ENCODE results near the gene ELF1. TPM values are rescaled to one million over a fixed set of nuclear protein-coding genes. Genes with fewer than 3 reads are reported as not detected.

ELF1 gene
- total and polyA plus RNA-seq, 4 donors, result 23.0 to 77.0 (median 47.6) TPM

- Histone ChIP-seq H3K9me3 (ENCODE audit: control insufficient read depth, low read length) (no peaks in the 10 kb centered on the region), H3K4me1 (ENCODE audit: control insufficient read depth in 1 of 2, insufficient read depth in 2 of 2, low read length in 2 of 2) (peaks cover 2 to 4% of the 10 kb centered on the region in 2 donors), H3K36me3 (ENCODE audit: control insufficient read depth in 1 of 2, insufficient read depth in 2 of 2, low read length in 1 of 2) (no peaks in the 10 kb centered on the region), H3K27me3 (ENCODE audit: control insufficient read depth in 1 of 2, insufficient read depth in 2 of 2, low read length in 1 of 2) (no peaks in the 10 kb centered on the region), H3K27ac (ENCODE audit: low read depth in 1 of 2, low read length in 2 of 2) (no peak overlapping the region), H3K4me3 (ENCODE audit: low read length in 2 of 2) (peak overlapping the region in 1 of 2 donors; percentile 41)
- DNase-seq (no peak), ATAC-seq (ENCODE audit: low FRiP score) (peak; percentile 53)
- intact Hi-C loops (cut with DNase I), result loop anchor here in 1 of 2 donors (10.0 kb wide), 2 partner anchors 60 to 70 kb away; no protein-coding TSS in a partner anchor
- WGBS, 2 donors, result 26 to 27% methylated on average over 3 of the region's 3 CpGs
Observed at GRCh38 chr13:40984668-40985366, 34.3 kb downstream of the ELF1 start.

- DNase-seq (no peak), ATAC-seq (ENCODE audit: low FRiP score) (no peak)
- intact Hi-C loops (cut with DNase I), result loop anchor here in 1 of 2 donors (10.0 kb wide), 2 partner anchors 59 to 71 kb away; no protein-coding TSS in a partner anchor
- Histone ChIP-seq H3K4me3 (ENCODE audit: low read length in 2 of 2) (peak overlapping the region in 1 of 2 donors; percentile 41), H3K36me3 (ENCODE audit: control insufficient read depth in 1 of 2, insufficient read depth in 2 of 2, low read length in 1 of 2) (no peaks in the 10 kb centered on the region), H3K9me3 (ENCODE audit: control insufficient read depth, low read length) (no peaks in the 10 kb centered on the region), H3K4me1 (ENCODE audit: control insufficient read depth in 1 of 2, insufficient read depth in 2 of 2, low read length in 2 of 2) (peaks cover 2 to 4% of the 10 kb centered on the region in 2 donors), H3K27ac (ENCODE audit: low read depth in 1 of 2, low read length in 2 of 2) (peak overlapping the region in 1 of 2 donors; percentile 17), H3K27me3 (ENCODE audit: control insufficient read depth in 1 of 2, insufficient read depth in 2 of 2, low read length in 1 of 2) (no peaks in the 10 kb centered on the region)
- WGBS, 2 donors, result 86 to 90% methylated on average over 4 of the region's 4 CpGs
Observed at GRCh38 chr13:40983725-40984667, 35.1 kb downstream of the ELF1 start.

- Histone ChIP-seq H3K4me1 (ENCODE audit: control insufficient read depth in 1 of 2, insufficient read depth in 2 of 2, low read length in 2 of 2) (peaks cover 2 to 4% of the 10 kb centered on the region in 2 donors), H3K27me3 (ENCODE audit: control insufficient read depth in 1 of 2, insufficient read depth in 2 of 2, low read length in 1 of 2) (no peaks in the 10 kb centered on the region), H3K36me3 (ENCODE audit: control insufficient read depth in 1 of 2, insufficient read depth in 2 of 2, low read length in 1 of 2) (no peaks in the 10 kb centered on the region), H3K4me3 (ENCODE audit: low read length in 2 of 2) (no peak overlapping the region), H3K9me3 (ENCODE audit: control insufficient read depth, low read length) (no peaks in the 10 kb centered on the region), H3K27ac (ENCODE audit: low read depth in 1 of 2, low read length in 2 of 2) (no peak overlapping the region)
- 26 to 32% methylated on average over 2 of the region's 2 CpGs for WGBS, 2 donors
- DNase-seq, result no peak
- no peak for ATAC-seq (ENCODE audit: low FRiP score)
- intact Hi-C loops (cut with DNase I), result loop anchor here in 1 of 2 donors (10.0 kb wide), 2 partner anchors 58 to 72 kb away; no protein-coding TSS in a partner anchor
Observed at GRCh38 chr13:40983259-40983658, 35.9 kb downstream of the ELF1 start.

- intact Hi-C loops (cut with DNase I), result loop anchor here in 1 of 2 donors (10.0 kb wide), 2 partner anchors 58 to 72 kb away; no protein-coding TSS in a partner anchor
- Histone ChIP-seq H3K36me3 (ENCODE audit: control insufficient read depth in 1 of 2, insufficient read depth in 2 of 2, low read length in 1 of 2) (no peaks in the 10 kb centered on the region), H3K27me3 (ENCODE audit: control insufficient read depth in 1 of 2, insufficient read depth in 2 of 2, low read length in 1 of 2) (no peaks in the 10 kb centered on the region), H3K4me3 (ENCODE audit: low read length in 2 of 2) (no peak overlapping the region), H3K27ac (ENCODE audit: low read depth in 1 of 2, low read length in 2 of 2) (no peak overlapping the region), H3K9me3 (ENCODE audit: control insufficient read depth, low read length) (no peaks in the 10 kb centered on the region), H3K4me1 (ENCODE audit: control insufficient read depth in 1 of 2, insufficient read depth in 2 of 2, low read length in 2 of 2) (peaks cover 2 to 4% of the 10 kb centered on the region in 2 donors)
- ATAC-seq (ENCODE audit: low FRiP score) (peak; percentile 74), DNase-seq (no peak)
- 6 to 13% methylated on average over 3 of the region's 3 CpGs for WGBS, 2 donors
Observed at GRCh38 chr13:40982772-40983171, 36.3 kb downstream of the ELF1 start.

- peaks cover 2 to 4% of the 10 kb centered on the region in 2 donors for H3K4me1 ChIP-seq (ENCODE audit: control insufficient read depth in 1 of 2, insufficient read depth in 2 of 2, low read length in 2 of 2)
- H3K27ac ChIP-seq (ENCODE audit: low read depth in 1 of 2, low read length in 2 of 2), result no peak overlapping the region
- H3K36me3 ChIP-seq (ENCODE audit: control insufficient read depth in 1 of 2, insufficient read depth in 2 of 2, low read length in 1 of 2), result no peaks in the 10 kb centered on the region
- H3K27me3 ChIP-seq (ENCODE audit: control insufficient read depth in 1 of 2, insufficient read depth in 2 of 2, low read length in 1 of 2), result no peaks in the 10 kb centered on the region
- no peaks in the 10 kb centered on the region for H3K9me3 ChIP-seq (ENCODE audit: control insufficient read depth, low read length)
- DNase-seq (no peak), ATAC-seq (ENCODE audit: low FRiP score) (no peak)
- H3K4me3 ChIP-seq (ENCODE audit: low read length in 2 of 2), result no peak overlapping the region
- 84 to 87% methylated on average over 4 of the region's 4 CpGs for WGBS, 2 donors
- intact Hi-C loops (cut with DNase I), result loop anchor here in 1 of 2 donors (10.0 kb wide), 2 partner anchors 57 to 73 kb away; no protein-coding TSS in a partner anchor
Observed at GRCh38 chr13:40981949-40982348, 37.2 kb downstream of the ELF1 start.

GRCh38 chr13:40981361-40981760 lies 37.8 kb downstream of the ELF1 start:
- Histone ChIP-seq H3K4me1 (ENCODE audit: control insufficient read depth in 1 of 2, insufficient read depth in 2 of 2, low read length in 2 of 2) (peaks cover 2 to 4% of the 10 kb centered on the region in 2 donors), H3K27ac (ENCODE audit: low read depth in 1 of 2, low read length in 2 of 2) (no peak overlapping the region), H3K9me3 (ENCODE audit: control insufficient read depth, low read length) (no peaks in the 10 kb centered on the region), H3K27me3 (ENCODE audit: control insufficient read depth in 1 of 2, insufficient read depth in 2 of 2, low read length in 1 of 2) (no peaks in the 10 kb centered on the region), H3K4me3 (ENCODE audit: low read length in 2 of 2) (no peak overlapping the region), H3K36me3 (ENCODE audit: control insufficient read depth in 1 of 2, insufficient read depth in 2 of 2, low read length in 1 of 2) (no peaks in the 10 kb centered on the region)
- 82 to 85% methylated on average over 3 of the region's 3 CpGs for WGBS, 2 donors
- intact Hi-C loops (cut with DNase I), result loop anchor here in 1 of 2 donors (10.0 kb wide), 2 partner anchors 57 to 73 kb away; no protein-coding TSS in a partner anchor
- ATAC-seq (ENCODE audit: low FRiP score) (no peak), DNase-seq (no peak)

- Histone ChIP-seq H3K4me3 (ENCODE audit: low read length in 2 of 2) (no peak overlapping the region), H3K36me3 (ENCODE audit: control insufficient read depth in 1 of 2, insufficient read depth in 2 of 2, low read length in 1 of 2) (no peaks in the 10 kb centered on the region), H3K9me3 (ENCODE audit: control insufficient read depth, low read length) (no peaks in the 10 kb centered on the region), H3K27me3 (ENCODE audit: control insufficient read depth in 1 of 2, insufficient read depth in 2 of 2, low read length in 1 of 2) (no peaks in the 10 kb centered on the region), H3K4me1 (ENCODE audit: control insufficient read depth in 1 of 2, insufficient read depth in 2 of 2, low read length in 2 of 2) (peaks cover 2 to 4% of the 10 kb centered on the region in 2 donors), H3K27ac (ENCODE audit: low read depth in 1 of 2, low read length in 2 of 2) (no peak overlapping the region)
- DNase-seq, result no peak
- intact Hi-C loops (cut with DNase I), result loop anchor here in 1 of 2 donors (10.0 kb wide), 2 partner anchors 56 to 74 kb away; no protein-coding TSS in a partner anchor
- ATAC-seq (ENCODE audit: low FRiP score), result no peak
Observed at GRCh38 chr13:40980461-40980860, 38.7 kb downstream of the ELF1 start.

GRCh38 chr13:40979232-40979631 lies 39.9 kb downstream of the ELF1 start:
- no peaks in the 10 kb centered on the region for H3K27me3 ChIP-seq (ENCODE audit: control insufficient read depth in 1 of 2, insufficient read depth in 2 of 2, low read length in 1 of 2)
- DNase-seq (no peak), ATAC-seq (ENCODE audit: low FRiP score) (no peak)
- intact Hi-C loops (cut with DNase I), result no loop called here
- H3K36me3 ChIP-seq (ENCODE audit: control insufficient read depth in 1 of 2, insufficient read depth in 2 of 2, low read length in 1 of 2), result no peaks in the 10 kb centered on the region
- H3K27ac ChIP-seq (ENCODE audit: low read depth in 1 of 2, low read length in 2 of 2), result no peak overlapping the region
- H3K9me3 ChIP-seq (ENCODE audit: control insufficient read depth, low read length), result no peaks in the 10 kb centered on the region
- no peak overlapping the region for H3K4me3 ChIP-seq (ENCODE audit: low read length in 2 of 2)
- peaks cover 2 to 10% of the 10 kb centered on the region in 2 donors for H3K4me1 ChIP-seq (ENCODE audit: control insufficient read depth in 1 of 2, insufficient read depth in 2 of 2, low read length in 2 of 2)
- 94 to 97% methylated on average over 3 of the region's 3 CpGs for WGBS, 2 donors
